Neutrophil (primary cell): ENCODE results near the gene ITPA.

Experiments used
- H3K27ac ChIP-seq: fragments of 200-600 bp; sonication (generic); 2 replicates; pipeline ENCODE4 v1.5.1; 2016; ENCODE audit warnings: mild to moderate bottlenecking, moderate library complexity
- H3K27me3 ChIP-seq: fragments of 200-600 bp; sonication (generic); 2 replicates; pipeline ENCODE4 v1.6.0; 2016; ENCODE audit warnings: mild to moderate bottlenecking
- H3K36me3 ChIP-seq: fragments of 200-600 bp; sonication (generic); 2 replicates; pipeline ENCODE4 v1.5.1; 2017
- H3K4me1 ChIP-seq, 2 experiments: fragments of 200-600 bp in 1 of 2; sonication (generic) in 1 of 2; 1 replicate in 1 of 2; 2 replicates in 1 of 2; pipeline versions ENCODE4 v1.5.1 to v1.6.1; 2013 to 2016; ENCODE audit warnings: low read depth in 1 of 2, low read length in 1 of 2, mild to moderate bottlenecking in 1 of 2, moderate library complexity in 1 of 2; ENCODE audit not compliant: control insufficient read depth in 1 of 2, insufficient read depth in 1 of 2
- H3K4me3 ChIP-seq, 2 experiments: fragments of 200-600 bp in 1 of 2; sonication (generic) in 1 of 2; 1 replicate in 1 of 2; 2 replicates in 1 of 2; pipeline ENCODE4 v1.5.1; 2013 to 2016; ENCODE audit warnings: low read depth in 1 of 2, low read length in 1 of 2, mild to moderate bottlenecking in 1 of 2, moderate library complexity in 1 of 2
- H3K9me3 ChIP-seq: fragments of 200-600 bp; sonication (generic); 2 replicates; pipeline ENCODE4 v1.5.1; 2016
- CTCF ChIP-seq: fragments of 200-600 bp; sonication (generic); IDR thresholded peaks from 2 replicates; pipeline ENCODE4 v1.5.1; 2016; ENCODE audit warnings: antibody characterized with exemption

Gene ITPA

GRCh38 chr20:3246682-3247081 is 37.4 kb downstream of the ITPA start:
- TF ChIP-seq CTCF = no peak
- Histone ChIP-seq H3K4me3 (no peak overlapping the region), H3K36me3 (no peaks in the 10 kb centered on the region), H3K27me3 (peaks cover 90% of the 10 kb centered on the region), H3K9me3 (no peaks in the 10 kb centered on the region), H3K27ac (no peak overlapping the region), H3K4me1 (no peaks in the 10 kb centered on the region)

- Histone ChIP-seq H3K9me3 (no peaks in the 10 kb centered on the region), H3K4me3 (no peak overlapping the region), H3K4me1 (no peaks in the 10 kb centered on the region), H3K36me3 (peaks cover 5% of the 10 kb centered on the region), H3K27ac (no peak overlapping the region), H3K27me3 (peaks cover 81% of the 10 kb centered on the region)
- no peak for TF ChIP-seq CTCF
Observed at GRCh38 chr20:3247638-3248037, 38.3 kb downstream of the ITPA start.

GRCh38 chr20:3248167-3248992 is 39.1 kb downstream of the ITPA start:
- Histone ChIP-seq H3K9me3 (no peaks in the 10 kb centered on the region), H3K36me3 (peaks cover 5% of the 10 kb centered on the region), H3K27ac (no peak overlapping the region), H3K4me3 (no peak overlapping the region), H3K27me3 (peaks cover 73% of the 10 kb centered on the region), H3K4me1 (no peaks in the 10 kb centered on the region)
- no peak for TF ChIP-seq CTCF

- Histone ChIP-seq H3K36me3 (peaks cover 5% of the 10 kb centered on the region), H3K4me3 (no peak overlapping the region), H3K9me3 (no peaks in the 10 kb centered on the region), H3K27me3 (peaks cover 68% of the 10 kb centered on the region), H3K27ac (no peak overlapping the region), H3K4me1 (no peaks in the 10 kb centered on the region)
- no peak for TF ChIP-seq CTCF
Observed at GRCh38 chr20:3248993-3249347, 39.7 kb downstream of the ITPA start.

GRCh38 chr20:3250091-3250504 is 40.8 kb downstream of the ITPA start:
- peaks cover 15% of the 10 kb centered on the region for H3K36me3 ChIP-seq
- no peaks in the 10 kb centered on the region for H3K9me3 ChIP-seq
- H3K4me1 ChIP-seq = no peaks in the 10 kb centered on the region
- H3K27me3 ChIP-seq = peaks cover 56% of the 10 kb centered on the region
- H3K27ac ChIP-seq = no peak overlapping the region
- TF ChIP-seq CTCF = no peak
- H3K4me3 ChIP-seq = no peak overlapping the region
